Activated CD4-positive, alpha-beta T cell treated with anti-CD3 and anti-CD28 coated beads, Interleukin-2, amount 10 ng/mL, durations not matched to agents 7 days and 5 days (primary cell): Measurements from ENCODE around the gene NDC1. TPM values are rescaled to one million over a fixed set of nuclear protein-coding genes. Genes with fewer than 3 reads are reported as not detected.
A peak's percentile ranks its signal among the peaks of the same experiment; 100 is the strongest.
"Not testable (repeated sequence)": the region's sequence is repeated elsewhere in the genome, so short reads cannot be mapped to it uniquely, and the experiment has no call there.

ENCODE experiments used
- CTCF ChIA-PET: fragments of 350-600 bp; sonication (Branson Sonifier 250); formaldehyde crosslinking; loops from one replicate; lab custom pipeline; 2021; ENCODE audit warnings: antibody characterized with exemption; lab: Charles Lee
- POLR2A ChIA-PET: fragments of 350-600 bp; sonication (Branson Sonifier 250); formaldehyde crosslinking; loops from one replicate; lab custom pipeline; 2021; ENCODE audit warnings: antibody characterized with exemption; lab: Charles Lee
- DNase-seq: peaks from one replicate; pipeline ENCODE4 v3.0.0-alpha.2; 2020
- H3K27ac Mint-ChIP-seq: one replicate; pipeline ENCODE4 v1.8.0; 2021; ENCODE audit warnings: mild to moderate bottlenecking, moderate library complexity, mixed read lengths
- H3K27me3 Mint-ChIP-seq: one replicate; pipeline ENCODE4 v1.8.0; 2021; ENCODE audit warnings: mixed read lengths
- H3K36me3 Mint-ChIP-seq: one replicate; pipeline ENCODE4 v1.8.0; 2021; ENCODE audit warnings: low read depth, mixed read lengths
- H3K4me1 Mint-ChIP-seq: one replicate; pipeline ENCODE4 v1.8.0; 2021; ENCODE audit warnings: mixed read lengths
- H3K4me3 Mint-ChIP-seq: one replicate; pipeline ENCODE4 v1.8.0; 2021; ENCODE audit warnings: mild to moderate bottlenecking, moderate library complexity, mixed read lengths
- H3K9me3 Mint-ChIP-seq: one replicate; pipeline ENCODE4 v1.8.0; 2021; ENCODE audit warnings: mixed read lengths
- total RNA-seq, 2 experiments: library from RNA; stranded (reverse); gene quantifications; one replicate each; pipeline ENCODE4 v1.2.3, GENCODE V29; 2021

Gene NDC1, protein sequence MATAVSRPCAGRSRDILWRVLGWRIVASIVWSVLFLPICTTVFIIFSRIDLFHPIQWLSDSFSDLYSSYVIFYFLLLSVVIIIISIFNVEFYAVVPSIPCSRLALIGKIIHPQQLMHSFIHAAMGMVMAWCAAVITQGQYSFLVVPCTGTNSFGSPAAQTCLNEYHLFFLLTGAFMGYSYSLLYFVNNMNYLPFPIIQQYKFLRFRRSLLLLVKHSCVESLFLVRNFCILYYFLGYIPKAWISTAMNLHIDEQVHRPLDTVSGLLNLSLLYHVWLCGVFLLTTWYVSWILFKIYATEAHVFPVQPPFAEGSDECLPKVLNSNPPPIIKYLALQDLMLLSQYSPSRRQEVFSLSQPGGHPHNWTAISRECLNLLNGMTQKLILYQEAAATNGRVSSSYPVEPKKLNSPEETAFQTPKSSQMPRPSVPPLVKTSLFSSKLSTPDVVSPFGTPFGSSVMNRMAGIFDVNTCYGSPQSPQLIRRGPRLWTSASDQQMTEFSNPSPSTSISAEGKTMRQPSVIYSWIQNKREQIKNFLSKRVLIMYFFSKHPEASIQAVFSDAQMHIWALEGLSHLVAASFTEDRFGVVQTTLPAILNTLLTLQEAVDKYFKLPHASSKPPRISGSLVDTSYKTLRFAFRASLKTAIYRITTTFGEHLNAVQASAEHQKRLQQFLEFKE
- 10 to 100 TPM; 25.4 to 26.6 TPM for total RNA-seq

DNA sequence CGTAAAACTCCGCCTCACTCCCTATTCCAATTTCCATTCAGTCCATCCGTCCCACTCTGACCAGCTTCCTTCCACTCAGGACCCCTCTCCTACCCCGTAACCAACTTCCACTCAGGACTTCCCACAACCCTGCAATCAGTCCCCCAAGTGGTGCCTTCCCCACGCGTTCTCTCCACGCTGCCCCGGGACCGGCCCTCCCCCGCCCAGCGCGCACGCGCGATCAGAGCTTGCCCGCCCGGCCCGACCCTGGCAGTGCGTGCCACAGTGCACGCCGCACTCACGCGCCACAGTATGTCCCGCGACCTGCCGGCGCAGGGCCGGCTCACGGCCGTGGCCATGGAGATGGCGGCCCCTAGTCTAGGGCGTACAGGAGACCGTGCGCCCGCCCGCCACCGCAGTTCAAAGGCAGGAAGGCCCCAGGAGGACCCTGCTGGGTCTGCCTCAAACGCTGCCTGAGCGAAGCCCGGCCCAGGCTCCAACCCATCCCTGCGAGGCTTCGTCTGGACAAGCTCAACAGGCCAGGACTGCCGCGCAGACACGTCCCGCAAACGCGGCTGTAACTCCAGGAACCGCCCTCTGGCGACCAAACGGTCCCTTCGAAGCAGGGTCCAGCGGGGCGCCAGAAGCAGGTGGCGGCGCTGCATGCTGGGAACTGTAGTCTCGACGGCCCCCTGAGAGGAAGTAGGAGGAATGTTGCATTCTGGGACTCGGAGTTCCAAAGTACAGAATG, at the start of gene NDC1:
Gene NDC1 (minus strand): TSS at position 373 of the 730 bp plus-strand sequence. CDS start 35 bp downstream, at position 338.
- Mint-ChIP-seq H3K4me1 (peaks cover 28% of the 10 kb centered on the region), H3K27me3 (peaks cover 2% of the 10 kb centered on the region), H3K4me3 (peak within 1 kb of the TSS; percentile 97), H3K27ac (peak within 1 kb of the TSS; percentile 99), H3K9me3 (peaks cover 8% of the 10 kb centered on the region), H3K36me3 (peaks cover 18% of the 10 kb centered on the region)
- ChIA-PET CTCF (interaction anchor here (1.4 kb wide), 1 partner anchor 22 kb away, joined by 5 read pairs; no protein-coding TSS in a partner anchor), POLR2A (interaction anchor here (1.4 kb wide), 1 partner anchor 107 kb away, joined by 3 read pairs; the partner anchor contains the start of gene IFT25)
- peak; percentile 93 for DNase-seq

DNA sequence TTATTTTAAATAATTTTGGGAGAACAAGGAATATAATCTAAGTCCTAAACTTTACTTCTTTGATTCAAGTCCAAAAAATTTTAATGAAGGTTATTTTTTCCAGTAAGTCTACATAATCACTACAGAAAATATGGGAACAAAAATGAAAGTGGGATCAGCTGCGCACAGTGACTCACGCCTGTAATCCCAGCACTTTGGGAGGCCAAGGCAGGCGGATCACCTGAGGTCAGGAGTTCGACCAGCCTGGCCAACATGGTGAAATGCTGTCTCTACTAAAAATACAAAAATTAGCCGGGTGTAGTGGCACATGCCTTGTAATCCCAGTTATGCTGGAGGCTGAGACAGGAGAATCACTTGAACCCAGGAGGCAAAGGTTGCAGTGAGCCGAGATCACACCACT, 45.5 kb upstream of the NDC1 start:
- POLR2A ChIA-PET, H3K27ac Mint-ChIP-seq, H3K27me3 Mint-ChIP-seq, H3K4me3 Mint-ChIP-seq, DNase-seq, H3K9me3 Mint-ChIP-seq: not testable (repeated sequence)
- Mint-ChIP-seq H3K36me3 (peaks cover 33% of the 10 kb centered on the region), H3K4me1 (peaks cover 19% of the 10 kb centered on the region)
- CTCF ChIA-PET = interaction anchor here (1.1 to 1.5 kb wide), 2 partner anchors 9 to 10 kb away, joined by 3 read pairs; no protein-coding TSS in a partner anchor

DNA sequence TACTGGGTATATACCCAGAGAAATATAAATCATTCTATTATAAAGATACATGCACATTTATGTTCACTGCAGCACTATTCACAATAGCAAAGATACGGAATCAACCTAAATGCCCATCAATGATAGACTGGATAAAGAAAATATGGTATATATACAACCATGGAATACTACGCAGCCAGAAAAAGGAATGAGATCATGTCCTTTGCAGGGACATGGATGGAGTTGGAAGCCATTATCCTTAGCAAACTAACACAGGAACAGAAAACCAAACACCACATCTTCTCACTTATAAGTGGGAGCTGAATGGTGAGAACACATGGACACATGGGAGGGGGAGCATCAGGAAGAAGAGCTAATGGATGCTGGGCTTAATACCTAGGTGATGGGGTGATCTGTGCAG, 43.8 kb upstream of the NDC1 start:
- H3K36me3 Mint-ChIP-seq = peaks cover 40% of the 10 kb centered on the region
- H3K27ac Mint-ChIP-seq, H3K27me3 Mint-ChIP-seq, DNase-seq, H3K9me3 Mint-ChIP-seq, H3K4me3 Mint-ChIP-seq, POLR2A ChIA-PET, H3K4me1 Mint-ChIP-seq: not testable (repeated sequence)
- CTCF ChIA-PET = interaction anchor here (0.7 to 1.6 kb wide), 3 partner anchors 21 to 603 kb away, joined by 3 to 6 read pairs (median 3); no protein-coding TSS in a partner anchor

DNA sequence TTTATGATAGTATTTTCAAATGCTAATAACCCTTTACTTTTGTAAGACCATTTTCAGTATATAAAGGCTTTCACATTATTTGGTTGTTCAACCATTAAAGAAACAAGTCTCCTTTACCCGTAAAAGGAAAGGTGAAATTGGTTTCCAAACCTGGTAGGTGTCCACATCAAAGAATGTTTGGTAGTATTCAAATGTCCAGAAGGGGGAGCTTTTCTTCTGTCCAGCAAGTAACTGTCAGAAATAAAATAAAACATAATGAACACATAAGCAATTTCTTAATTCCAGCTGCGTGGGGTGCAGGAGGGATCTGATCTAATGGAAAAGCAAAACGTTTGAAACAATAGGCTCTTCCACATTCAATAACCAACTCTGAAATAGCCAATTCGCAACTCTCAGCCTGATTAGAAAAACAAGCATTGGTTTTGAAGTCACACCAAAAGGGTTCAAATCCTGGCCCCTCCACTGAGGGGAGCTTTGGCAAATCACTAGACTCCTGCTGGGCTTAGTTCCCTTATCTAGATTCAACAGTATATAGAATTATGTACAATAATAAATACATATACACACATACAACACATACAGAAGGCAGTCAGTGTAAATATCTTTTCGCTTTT, 40.5 kb upstream of the NDC1 start:
- Mint-ChIP-seq H3K4me3 (no peak overlapping the region), H3K36me3 (peaks cover 45% of the 10 kb centered on the region), H3K27me3 (no peaks in the 10 kb centered on the region), H3K4me1 (peaks cover 2% of the 10 kb centered on the region), H3K27ac (no peak overlapping the region), H3K9me3 (peaks cover 4% of the 10 kb centered on the region)
- POLR2A ChIA-PET = interaction anchor here (0.9 kb wide), 1 partner anchor 81 kb away, joined by 4 read pairs; no protein-coding TSS in a partner anchor
- DNase-seq = peak; percentile 7
- CTCF ChIA-PET = interaction anchor here (0.5 to 1.9 kb wide), 11 partner anchors 10 to 602 kb away, joined by 3 to 6 read pairs (median 3); no protein-coding TSS in a partner anchor

DNA sequence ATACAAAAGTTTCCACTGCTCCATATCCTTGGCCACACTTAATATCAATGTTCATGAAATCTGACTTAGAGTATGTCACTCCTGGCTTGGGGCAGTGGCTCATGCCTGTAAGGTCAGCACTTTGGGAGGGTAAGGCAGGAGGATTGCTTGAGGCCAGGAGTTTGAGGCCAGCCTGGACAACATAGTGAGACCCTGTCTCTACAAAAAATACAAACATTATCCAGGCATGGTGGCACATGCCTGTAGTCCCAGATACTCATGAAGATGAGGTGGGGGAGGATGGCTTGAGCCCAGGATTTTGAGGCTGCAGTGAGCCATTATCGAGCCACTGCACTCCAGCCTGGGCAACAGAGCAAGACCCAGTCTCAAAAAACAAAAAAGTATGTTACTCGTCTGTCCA, 37.1 kb upstream of the NDC1 start:
- H3K27me3 Mint-ChIP-seq, H3K9me3 Mint-ChIP-seq, DNase-seq, H3K4me1 Mint-ChIP-seq, H3K4me3 Mint-ChIP-seq, POLR2A ChIA-PET, H3K27ac Mint-ChIP-seq: not testable (repeated sequence)
- CTCF ChIA-PET = interaction anchor here (0.8 to 1.1 kb wide), 2 partner anchors 15 to 25 kb away, joined by 3 read pairs; no protein-coding TSS in a partner anchor
- H3K36me3 Mint-ChIP-seq = peaks cover 23% of the 10 kb centered on the region

DNA sequence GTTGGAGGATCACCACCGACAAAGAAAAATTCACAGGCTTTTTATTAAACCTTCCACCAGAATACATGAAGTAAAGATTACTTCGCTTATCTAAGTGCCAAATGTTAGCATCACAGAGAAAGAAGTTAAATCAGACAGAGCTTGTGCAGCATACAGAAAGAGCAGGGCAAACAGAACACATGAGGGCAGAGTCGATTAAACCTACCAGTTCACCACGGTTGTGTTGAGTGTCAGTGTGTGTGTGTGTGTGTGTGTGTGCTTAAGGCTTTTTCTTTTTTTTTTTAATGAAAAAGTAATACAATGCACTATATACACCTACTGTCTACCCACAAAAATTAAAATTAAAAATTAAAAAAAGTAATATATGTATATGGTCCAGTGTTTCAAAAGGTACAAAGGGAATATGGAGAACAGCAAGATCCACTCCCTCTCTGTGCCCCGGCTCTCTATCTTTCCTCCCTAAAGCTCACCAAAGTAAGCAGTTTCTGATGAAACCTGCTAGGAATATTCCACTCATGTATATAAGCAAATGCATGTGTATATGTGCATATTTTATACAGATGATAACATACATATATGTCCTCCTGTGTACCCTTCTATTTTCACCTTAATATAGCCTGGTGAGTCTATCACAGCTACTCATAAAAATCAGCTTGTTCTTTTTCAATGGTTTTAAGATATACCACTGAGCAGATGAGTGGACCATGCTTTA, 33.8 kb upstream of the NDC1 start:
- CTCF ChIA-PET = interaction anchor here (0.5 to 4.8 kb wide), 5 partner anchors 11 to 1586 kb away, joined by 3 to 31 read pairs (median 4); no protein-coding TSS in a partner anchor
- H3K9me3 Mint-ChIP-seq = no peaks in the 10 kb centered on the region

DNA sequence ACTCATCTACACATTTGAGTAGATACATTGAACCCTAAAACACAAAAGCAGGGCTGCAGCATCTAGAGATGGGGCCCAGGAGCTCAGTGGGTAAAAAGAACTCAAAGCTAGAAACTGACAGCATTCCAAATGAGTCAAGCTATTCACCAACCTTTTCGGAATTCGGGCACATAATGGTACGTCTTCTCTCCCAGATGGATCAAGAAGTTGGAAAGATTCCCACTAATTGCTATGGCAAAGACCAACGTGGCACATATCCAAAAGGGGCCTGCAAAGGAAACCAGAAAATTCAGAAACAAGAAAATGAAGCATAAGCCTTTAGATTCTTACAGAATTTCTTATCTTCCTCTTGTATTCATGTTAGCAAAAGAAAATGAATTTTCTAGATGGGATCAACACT, 33.1 kb upstream of the NDC1 start:
- peaks cover 12% of the 10 kb centered on the region for H3K36me3 Mint-ChIP-seq
- H3K9me3 Mint-ChIP-seq = no peaks in the 10 kb centered on the region
- ChIA-PET POLR2A (no interaction called here), CTCF (interaction anchor here (0.5 to 4.8 kb wide), 7 partner anchors 8 to 1585 kb away, joined by 3 to 31 read pairs (median 4); no protein-coding TSS in a partner anchor)
- DNase-seq = no peak
- no peak overlapping the region for H3K4me3 Mint-ChIP-seq
- H3K4me1 Mint-ChIP-seq = no peaks in the 10 kb centered on the region
- no peak overlapping the region for H3K27ac Mint-ChIP-seq
- H3K27me3 Mint-ChIP-seq = no peaks in the 10 kb centered on the region

More for the DNA sequence above, 33.8 kb upstream of the NDC1 start:
- no peak overlapping the region for H3K27ac Mint-ChIP-seq
- H3K36me3 Mint-ChIP-seq = peaks cover 15% of the 10 kb centered on the region
- DNase-seq = no peak
- H3K4me1 Mint-ChIP-seq = no peaks in the 10 kb centered on the region
- POLR2A ChIA-PET = no interaction called here
- no peaks in the 10 kb centered on the region for H3K27me3 Mint-ChIP-seq
- H3K4me3 Mint-ChIP-seq = no peak overlapping the region

DNA sequence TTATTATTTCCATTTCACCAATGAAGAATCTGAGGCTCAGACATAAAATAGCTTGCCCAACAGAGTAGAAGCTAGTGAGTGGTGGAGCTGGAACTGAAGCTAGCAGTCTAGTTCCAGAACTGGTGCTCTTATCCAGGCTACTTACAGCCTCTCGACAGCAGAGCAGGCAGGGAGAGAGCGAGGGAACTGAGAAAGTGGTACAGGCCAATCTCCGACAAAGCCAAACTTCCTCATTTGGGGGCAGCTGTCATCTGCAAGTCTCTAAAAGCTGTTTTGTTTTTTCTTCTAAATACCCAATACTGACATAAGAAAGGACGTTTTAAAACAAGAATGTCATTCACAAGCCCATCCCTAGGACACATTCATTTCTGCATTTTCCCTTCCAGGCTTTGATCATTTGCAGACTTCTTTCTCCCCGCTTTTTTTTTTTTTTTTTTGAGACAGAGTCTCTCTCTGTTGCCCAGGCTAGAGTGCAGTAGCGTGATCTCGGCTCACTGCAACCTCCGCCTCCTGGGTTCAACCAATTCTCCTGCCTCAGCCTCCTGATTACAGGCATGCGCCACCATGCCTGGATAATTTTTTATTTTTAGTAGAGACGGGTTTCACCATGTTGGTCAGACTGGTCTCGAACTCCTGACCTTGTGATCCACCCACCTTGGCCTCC, 31.5 kb upstream of the NDC1 start:
- peaks cover 8% of the 10 kb centered on the region for H3K36me3 Mint-ChIP-seq
- no peak for DNase-seq
- no peaks in the 10 kb centered on the region for H3K4me1 Mint-ChIP-seq
- ChIA-PET CTCF (interaction anchor here (0.5 to 4.8 kb wide), 4 partner anchors 9 to 90 kb away, joined by 3 to 31 read pairs (median 4); no protein-coding TSS in a partner anchor), POLR2A (no interaction called here)
- H3K27me3 Mint-ChIP-seq = no peaks in the 10 kb centered on the region
- no peak overlapping the region for H3K27ac Mint-ChIP-seq
- H3K4me3 Mint-ChIP-seq = no peak overlapping the region
- H3K9me3 Mint-ChIP-seq = no peaks in the 10 kb centered on the region

DNA sequence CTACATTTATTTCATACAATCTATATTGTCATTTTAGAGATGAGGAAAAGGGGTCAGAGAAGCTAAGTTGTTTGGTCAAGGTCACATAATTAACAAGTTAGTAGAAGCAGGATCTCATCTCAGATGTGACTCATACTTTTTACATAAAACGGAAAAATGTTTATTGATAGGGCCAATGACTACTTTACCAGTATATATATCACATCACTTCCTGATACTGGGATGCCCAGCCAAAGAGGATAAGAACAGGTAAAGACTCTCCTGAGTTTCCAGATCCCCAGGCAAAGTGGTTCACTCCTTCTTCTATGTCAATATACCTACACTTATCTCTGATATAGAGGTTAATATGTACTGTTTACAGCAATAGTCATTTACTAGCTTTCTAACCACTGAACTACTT, 30.5 kb upstream of the NDC1 start:
- no peaks in the 10 kb centered on the region for H3K4me1 Mint-ChIP-seq
- no peaks in the 10 kb centered on the region for H3K9me3 Mint-ChIP-seq
- H3K27me3 Mint-ChIP-seq = no peaks in the 10 kb centered on the region
- no peak for DNase-seq
- H3K36me3 Mint-ChIP-seq = peaks cover 8% of the 10 kb centered on the region
- no peak overlapping the region for H3K4me3 Mint-ChIP-seq
- CTCF ChIA-PET = interaction anchor here (1.3 to 4.8 kb wide), 2 partner anchors 8 to 10 kb away, joined by 3 to 31 read pairs; no protein-coding TSS in a partner anchor
- no peak overlapping the region for H3K27ac Mint-ChIP-seq
- POLR2A ChIA-PET = no interaction called here

DNA sequence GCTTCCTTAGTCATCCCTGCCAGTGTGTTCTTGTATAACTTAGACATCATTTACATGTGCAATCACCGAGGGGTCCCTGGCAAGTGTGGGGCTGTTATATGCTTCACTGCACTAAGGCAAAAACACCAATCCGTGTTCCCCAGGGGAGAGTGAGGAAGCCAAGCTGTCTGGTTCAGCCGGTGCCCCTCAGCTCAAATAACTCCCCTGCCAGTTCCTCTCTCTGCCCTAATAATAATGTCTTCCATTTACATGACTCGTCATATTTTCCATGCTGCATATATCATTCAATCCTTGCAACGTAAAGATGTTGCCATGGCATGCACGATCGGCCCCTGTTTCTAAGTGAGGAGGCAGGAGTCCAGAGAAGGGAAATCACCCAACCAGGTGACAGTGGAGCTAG, 24.4 kb upstream of the NDC1 start:
- ChIA-PET POLR2A (no interaction called here), CTCF (interaction anchor here (1.2 to 4.7 kb wide), 4 partner anchors 8 to 97 kb away, joined by 3 to 32 read pairs (median 18); no protein-coding TSS in a partner anchor)
- Mint-ChIP-seq H3K4me3 (no peak overlapping the region), H3K27ac (no peak overlapping the region), H3K36me3 (peaks cover 3% of the 10 kb centered on the region), H3K27me3 (no peaks in the 10 kb centered on the region), H3K9me3 (no peaks in the 10 kb centered on the region), H3K4me1 (peaks cover 14% of the 10 kb centered on the region)
- DNase-seq = no peak

DNA sequence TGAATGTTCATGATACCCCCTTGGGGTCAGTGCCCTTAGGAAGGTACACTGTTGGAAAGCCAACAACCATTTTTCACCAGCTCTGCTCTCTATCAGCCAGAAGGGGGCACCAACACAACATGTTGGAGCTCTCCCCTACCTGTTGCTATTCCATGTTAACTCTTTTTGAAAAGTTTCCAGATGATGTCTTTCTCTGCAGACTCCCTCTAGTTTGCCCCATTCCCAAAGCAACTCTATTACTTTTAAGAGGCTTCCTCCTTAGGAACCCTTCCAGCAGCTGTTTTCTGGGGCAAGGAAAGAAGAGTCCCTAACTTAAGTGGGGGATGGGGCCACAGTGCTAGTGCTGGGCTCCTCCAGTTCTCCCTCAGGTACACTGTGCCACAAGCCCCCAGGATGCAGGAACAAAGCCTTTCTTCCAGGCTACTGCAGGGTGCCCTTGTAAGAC, 22.9 kb upstream of the NDC1 start:
- H3K27ac Mint-ChIP-seq = peak overlapping the region; percentile 68
- H3K27me3 Mint-ChIP-seq = no peaks in the 10 kb centered on the region
- H3K4me3 Mint-ChIP-seq = no peak overlapping the region
- no peaks in the 10 kb centered on the region for H3K9me3 Mint-ChIP-seq
- peak; percentile 66 for DNase-seq
- peaks cover 14% of the 10 kb centered on the region for H3K4me1 Mint-ChIP-seq
- ChIA-PET POLR2A (interaction anchor here (1.0 kb wide), 1 partner anchor 98 kb away, joined by 3 read pairs; no protein-coding TSS in a partner anchor), CTCF (interaction anchor here (0.6 to 4.7 kb wide), 27 partner anchors 9 to 133 kb away, joined by 3 to 32 read pairs (median 4); partner anchors contain the start of genes NDC1 and YIPF1)
- H3K36me3 Mint-ChIP-seq = peaks cover 9% of the 10 kb centered on the region
